K562 (cell line): ENCODE data around the gene ANO10. TPM values are rescaled to one million over a fixed set of nuclear protein-coding genes. Genes with fewer than 3 reads are reported as not detected.

Source experiments
- ATAC-seq: fragments of 200-7000 bp; cut with Tn5 transposase; 3 replicates; pipeline ENCODE4 v1.9.1; 2020; ENCODE audit warnings: moderate library complexity
- BruUV-seq: library from RNA; stranded (reverse); fragments of 400-500 nt; replicated peaks from 2 replicates; lab custom pipeline; 2021; lab: Mats Ljungman, UMichigan
- CTCF ChIA-PET: fragments of 300-600 bp; formaldehyde crosslinking; extraction: SDS; loops from one replicate; lab custom pipeline; 2021; ENCODE audit warnings: low intra/inter-chr PET ratio; lab: Yijun Ruan, JAX
- POLR2A ChIA-PET: fragments of 300-600, 350-650 bp; sonication (Branson Sonifier 250); formaldehyde crosslinking; extraction: SDS; loops from one replicate; lab custom pipeline; 2021; ENCODE audit warnings: antibody characterized with exemption, inconsistent platforms; lab: Yijun Ruan, JAX
- DNase-seq, 4 experiments: peaks; one replicate each; pipeline versions ENCODE4 v3.0.0 to v3.0.0-alpha.2; 2011 to 2018; ENCODE audit warnings: low spot score in 3 of 4, mixed read lengths in 3 of 4; ENCODE audit errors: extremely low read depth in 1 of 4
- FAIRE-seq: peaks from 2 replicates; lab custom pipeline; 2011; peaks lifted over from hg19 to GRCh38; lab: Jason Lieb, UNC
- H2AFZ ChIP-seq: 2 replicates; pipeline ENCODE4 v1.6.0; 2011; ENCODE audit warnings: low read depth, low read length, control low read depth, inconsistent platforms
- H3K27ac ChIP-seq: fragments of 200-600 bp; 3 replicates; pipeline ENCODE4 v1.8.0; 2011; ENCODE audit warnings: low read depth, mild to moderate bottlenecking, control low read depth, inconsistent platforms, low read length, moderate library complexity, mixed read lengths; ENCODE audit errors: extremely low read depth
- H3K27me3 ChIP-seq, 2 experiments: fragments of 300-600 bp in 1 of 2; 2 replicates in 1 of 2; 3 replicates in 1 of 2; pipeline versions ENCODE4 v1.6.0 to v1.8.0; 2011; ENCODE audit warnings: inconsistent platforms in 2 of 2, low read length in 2 of 2, mild to moderate bottlenecking in 1 of 2, mixed read lengths in 1 of 2, moderate library complexity in 1 of 2; ENCODE audit not compliant: control insufficient read depth in 2 of 2, insufficient read depth in 2 of 2
- H3K36me3 ChIP-seq: fragments of 300-600 bp; 3 replicates; pipeline ENCODE4 v1.8.0; 2011; ENCODE audit warnings: mild to moderate bottlenecking, low read length, inconsistent platforms; ENCODE audit not compliant: control insufficient read depth, insufficient read depth
- H3K4me1 ChIP-seq, 2 experiments: fragments of 200-600 bp in 1 of 2; replicated peaks in 1 of 2; 2 replicates in 1 of 2; 3 replicates in 1 of 2; pipeline versions ENCODE4 v1.5.1 to v1.8.0; 2011; ENCODE audit warnings: inconsistent platforms in 2 of 2, low read length in 2 of 2, mild to moderate bottlenecking in 1 of 2, mixed read lengths in 1 of 2, moderate library complexity in 1 of 2; ENCODE audit not compliant: control insufficient read depth in 2 of 2, insufficient read depth in 2 of 2
- H3K4me2 ChIP-seq: 2 replicates; pipeline ENCODE4 v1.6.1; 2011; ENCODE audit warnings: low read length, control low read depth, inconsistent platforms, mixed read lengths; ENCODE audit not compliant: insufficient read depth
- H3K4me3 ChIP-seq: fragments of 200-600 bp; sonication (generic), shearing (Covaris generic); 2 replicates; pipeline ENCODE4 v1.5.1; 2016; ENCODE audit warnings: control low read depth, inconsistent platforms
- H3K79me2 ChIP-seq: fragments of 200-600 bp; 3 replicates; pipeline ENCODE4 v1.8.0; 2011; ENCODE audit warnings: low read length, inconsistent platforms; ENCODE audit not compliant: control insufficient read depth, insufficient read depth
- H3K9ac ChIP-seq, 2 experiments: 2 replicates each; pipeline versions ENCODE4 v1.6.0 to v1.6.1; 2011; ENCODE audit warnings: low read depth in 2 of 2, low read length in 2 of 2, control low read depth in 1 of 2, inconsistent platforms in 1 of 2, mild to moderate bottlenecking in 1 of 2, mixed read lengths in 1 of 2; ENCODE audit not compliant: insufficient read depth in 1 of 2
- H3K9me1 ChIP-seq: one replicate; pipeline ENCODE4 v1.6.0; 2011; ENCODE audit warnings: inconsistent platforms, mild to moderate bottlenecking, low read length, moderate library complexity; ENCODE audit not compliant: control insufficient read depth, insufficient read depth
- H3K9me3 ChIP-seq: replicated peaks from 2 replicates; pipeline ENCODE4 v1.5.1; 2011; ENCODE audit warnings: low read depth, low read length, inconsistent platforms; ENCODE audit not compliant: control insufficient read depth, insufficient read depth
- H4K20me1 ChIP-seq: replicated peaks from 2 replicates; pipeline ENCODE4 v1.6.1; 2011; ENCODE audit warnings: low read length, inconsistent platforms, mixed read lengths; ENCODE audit not compliant: control insufficient read depth, insufficient read depth
- ARNT ChIP-seq, 2 experiments: fragments of 450-650 bp; IDR thresholded peaks; 2 replicates each; pipeline ENCODE4 v1.6.1; 2016; ENCODE audit warnings: mild to moderate bottlenecking in 1 of 2
- BCOR ChIP-seq: fragments of 450-650 bp; IDR thresholded peaks from 2 replicates; pipeline ENCODE4 v1.6.1; 2016
- PHF20 ChIP-seq: fragments of 450-650 bp; IDR thresholded peaks from 2 replicates; pipeline ENCODE4 v1.6.1; 2018; ENCODE audit not compliant: partially characterized antibody
- TAF7 ChIP-seq: fragments of 450-650 bp; IDR thresholded peaks from 2 replicates; pipeline ENCODE4 v1.6.1; 2016; ENCODE audit warnings: missing genetic modification characterization, missing compliant biosample characterization
- TRIM24 ChIP-seq, 2 experiments: fragments of 450-650 bp; IDR thresholded peaks; 2 replicates each; pipeline ENCODE4 v1.6.1; 2016
- TRIM28 ChIP-seq: fragments of 450-650 bp; IDR thresholded peaks from 2 replicates; pipeline ENCODE4 v1.6.1; 2017
- ZNF121 ChIP-seq: sonication (generic); formaldehyde crosslinking; conservative IDR thresholded peaks from 2 replicates; pipeline ENCODE4 v1.8.0; 2022; ENCODE audit warnings: missing genetic modification reagents
- ZNF707 ChIP-seq: fragments of 250-450 bp; sonication (Bioruptor Pico); conservative IDR thresholded peaks from 2 replicates; pipeline ENCODE4 v1.8.0; 2022; ENCODE audit warnings: inconsistent platforms, mild to moderate bottlenecking, moderate library complexity
- WGBS: fragments of 100-300 bp; shearing (Covaris generic); methylation state at CpG from one replicate; pipeline ENCODE4 v1.1.6; 2016; ENCODE audit warnings: low coverage, mixed read lengths; ENCODE audit not compliant: insufficient coverage; ENCODE audit errors: missing lambda C conversion rate; 5-methylcytosine and 5-hydroxymethylcytosine counted together
- in situ Hi-C: fragments of 300-500 bp; cut with MboI; formaldehyde crosslinking; loops from 4 replicates; pipeline ENCODE4 v1.15.0; 2018; ENCODE audit warnings: inconsistent platforms, mixed read lengths
- intact Hi-C: fragments of 100-400 bp; cut with micrococcal nuclease; formaldehyde crosslinking; loops from 2 replicates; pipeline ENCODE4 v1.14.2; 2022
- polyA plus RNA-seq, 8 experiments: library from polyadenylated mRNA; depleted of rRNA in 4 of 8; stranded (reverse) in 5 of 8; unstranded in 3 of 8; fragments of >200 nt; fragmentation: Nextera tagmentation in 2 of 8; fragmentation: Illumina TruSeq in 1 of 8; extraction: Ambion mirVana in 2 of 8; extraction: Trizol in 1 of 8; gene quantifications; 2 replicates each; pipeline versions ENCODE4 v1.2.1 to v1.2.3, GENCODE V29; 2011 to 2014; ENCODE audit warnings: inconsistent platforms in 1 of 8, missing spikeins in 1 of 8
- total RNA-seq, 7 experiments: library from RNA; depleted of rRNA in 6 of 7; stranded (reverse); fragments of >200 nt in 6 of 7; fragmentation: Illumina TruSeq in 2 of 7; extraction: Trizol in 2 of 7; gene quantifications; 2 replicates each; pipeline versions ENCODE4 v1.2.1 to v1.2.3, GENCODE V29; 2011 to 2021; ENCODE audit warnings: low replicate concordance in 1 of 7
- TF ChIP-seq, protein P1 (sequence below), 2 experiments: fragments of 450-650 bp in 1 of 2; sonication (generic) in 1 of 2; formaldehyde crosslinking in 1 of 2; IDR thresholded peaks in 1 of 2; conservative IDR thresholded peaks in 1 of 2; 2 replicates each; pipeline versions ENCODE4 v1.6.1 to v1.8.1; 2016 to 2023; ENCODE audit warnings: mild to moderate bottlenecking in 2 of 2, moderate library complexity in 2 of 2, inconsistent platforms in 1 of 2, missing genetic modification reagents in 1 of 2
- TF ChIP-seq, protein P2 (sequence below): fragments of 450-650 bp; IDR thresholded peaks from 2 replicates; pipeline ENCODE4 v1.6.1; 2017; ENCODE audit warnings: mild to moderate bottlenecking, moderate library complexity
- TF ChIP-seq, protein P3 (sequence below): sonication (generic); formaldehyde crosslinking; IDR thresholded peaks from 2 replicates; pipeline ENCODE4 v1.9.0; 2022; ENCODE audit warnings: mild to moderate bottlenecking, missing genetic modification reagents
- TF ChIP-seq, protein P4 (sequence below): IDR thresholded peaks from 2 replicates; pipeline ENCODE4 v1.6.1; 2011; ENCODE audit not compliant: insufficient read length; ENCODE audit errors: extremely low read depth

ANO10 gene
- total and polyA plus RNA-seq, 9 of the 15 experiments (the other 6 are each of a cell fraction or from before 2014, with no cell fraction given), result 6.4 to 46.0 (median 32.3) TPM

DNA sequence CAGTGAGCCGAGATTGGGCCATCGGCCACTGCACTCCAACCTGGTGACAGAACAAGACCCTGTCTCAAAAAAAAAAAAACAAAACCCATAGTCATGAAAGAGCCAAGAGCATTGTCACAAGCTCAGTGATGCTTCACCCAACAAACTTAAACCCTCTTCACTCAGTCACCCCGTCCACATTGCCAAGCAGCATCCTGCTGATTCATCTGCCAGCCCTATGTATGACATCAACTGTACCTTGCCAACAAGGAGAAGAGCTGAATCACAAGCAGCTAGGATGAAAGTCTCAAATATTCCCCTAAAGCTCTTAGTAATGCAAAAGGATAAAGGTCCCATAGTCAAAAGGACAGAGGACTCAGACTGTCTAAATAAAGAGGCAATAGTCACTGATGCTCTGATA lies 90.0 kb downstream of the ANO10 start:
- intact Hi-C loops (no loop called here), in situ Hi-C loops (loop anchor here (25.0 kb wide), 1 partner anchor 655 kb away; no protein-coding TSS in a partner anchor)
- no peaks in the 10 kb centered on the region for H3K4me1 ChIP-seq
- no peaks in the 10 kb centered on the region for H3K9me1 ChIP-seq
- no peaks in the 10 kb centered on the region for H3K36me3 ChIP-seq
- CTCF ChIA-PET, result no interaction called here
- no peaks in the 10 kb centered on the region for H3K9me3 ChIP-seq
- no peak for ATAC-seq
- FAIRE-seq, result no peak
- H2AFZ ChIP-seq, result no peak overlapping the region
- H4K20me1 ChIP-seq, result 0 out of 2 replicates have a peak, but pooled peaks cover 2% of the 10 kb centered on the region
- H3K9ac ChIP-seq, result no peak overlapping the region
- no peak overlapping the region for H3K27ac ChIP-seq
- WGBS, result 64% methylated on average over 2 of the region's 3 CpGs
- no peaks in the 10 kb centered on the region for H3K79me2 ChIP-seq
- no peak for DNase-seq
- no peak overlapping the region for H3K4me3 ChIP-seq
- POLR2A ChIA-PET, result interaction anchor here (1.3 to 3.0 kb wide), 3 partner anchors 9 to 12 kb away, joined by 3 to 14 read pairs (median 10); no protein-coding TSS in a partner anchor
- H3K4me2 ChIP-seq, result no peak overlapping the region
- H3K27me3 ChIP-seq, result no peaks in the 10 kb centered on the region
- TF ChIP-seq TAF7, result no peak
- TF ChIP-seq, protein P1, sequence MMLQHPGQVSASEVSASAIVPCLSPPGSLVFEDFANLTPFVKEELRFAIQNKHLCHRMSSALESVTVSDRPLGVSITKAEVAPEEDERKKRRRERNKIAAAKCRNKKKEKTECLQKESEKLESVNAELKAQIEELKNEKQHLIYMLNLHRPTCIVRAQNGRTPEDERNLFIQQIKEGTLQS (IDR thresholded peaks at IDR 0.05), result peak; percentile 32; the same call in 1 of the 2 replicates
- TF ChIP-seq, protein P1 (CRISPR knock-in tag; conservative IDR thresholded peaks at IDR 0.05), result no peak
- BruUV-seq, result no TSS peak

DNA sequence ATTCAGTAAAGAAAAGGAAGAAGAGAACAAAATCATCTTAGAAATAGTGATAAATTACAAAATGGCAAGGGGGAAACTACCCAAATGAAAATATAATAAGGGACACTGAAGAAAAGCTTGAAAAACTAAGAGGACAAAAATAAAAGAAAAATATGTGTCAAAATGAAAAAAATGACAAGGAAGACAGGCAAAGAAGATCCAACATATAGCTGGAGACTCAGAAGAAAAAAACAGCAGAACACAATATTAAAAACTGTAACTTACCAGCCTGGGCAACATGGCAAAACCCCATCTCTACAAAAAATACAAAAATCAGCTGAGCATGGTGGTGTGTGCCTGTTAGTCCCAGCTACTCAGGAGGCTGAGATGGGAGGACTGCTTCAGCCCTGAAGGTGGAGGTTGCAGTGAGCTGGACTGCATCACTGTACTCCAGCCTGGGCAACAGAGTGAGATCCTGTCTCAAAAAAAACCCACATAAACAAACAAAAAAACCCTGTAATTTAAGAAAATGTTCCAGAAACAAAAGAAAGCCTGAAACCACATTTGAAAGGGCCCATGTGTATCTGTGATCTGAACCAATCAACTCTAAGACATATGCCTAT lies 93.2 kb downstream of the ANO10 start:
- intact Hi-C loops, result no loop called here
- Histone ChIP-seq H3K9me1 (peaks cover 2% of the 10 kb centered on the region), H3K4me2 (no peak overlapping the region), H3K4me1 (peaks cover 3 to 9% of the 10 kb centered on the region in 2 experiments; a peak in 4 of 5 replicates), H3K27me3 (no peaks in the 10 kb centered on the region), H3K27ac (no peak overlapping the region), H3K36me3 (peaks cover under 1% of the 10 kb centered on the region; the same call in 1 of the 3 replicates), H4K20me1 (no peaks in the 10 kb centered on the region), H3K4me3 (no peak overlapping the region), H3K9ac (no peak overlapping the region), H3K79me2 (no peaks in the 10 kb centered on the region), H3K9me3 (no peaks in the 10 kb centered on the region), H2AFZ (no peak overlapping the region)
- FAIRE-seq (no peak), DNase-seq (no peak), ATAC-seq (no peak)
- no TSS peak for BruUV-seq
- TF ChIP-seq, protein P2, sequence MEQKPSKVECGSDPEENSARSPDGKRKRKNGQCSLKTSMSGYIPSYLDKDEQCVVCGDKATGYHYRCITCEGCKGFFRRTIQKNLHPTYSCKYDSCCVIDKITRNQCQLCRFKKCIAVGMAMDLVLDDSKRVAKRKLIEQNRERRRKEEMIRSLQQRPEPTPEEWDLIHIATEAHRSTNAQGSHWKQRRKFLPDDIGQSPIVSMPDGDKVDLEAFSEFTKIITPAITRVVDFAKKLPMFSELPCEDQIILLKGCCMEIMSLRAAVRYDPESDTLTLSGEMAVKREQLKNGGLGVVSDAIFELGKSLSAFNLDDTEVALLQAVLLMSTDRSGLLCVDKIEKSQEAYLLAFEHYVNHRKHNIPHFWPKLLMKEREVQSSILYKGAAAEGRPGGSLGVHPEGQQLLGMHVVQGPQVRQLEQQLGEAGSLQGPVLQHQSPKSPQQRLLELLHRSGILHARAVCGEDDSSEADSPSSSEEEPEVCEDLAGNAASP, result no peak
- TF ChIP-seq, protein P3, sequence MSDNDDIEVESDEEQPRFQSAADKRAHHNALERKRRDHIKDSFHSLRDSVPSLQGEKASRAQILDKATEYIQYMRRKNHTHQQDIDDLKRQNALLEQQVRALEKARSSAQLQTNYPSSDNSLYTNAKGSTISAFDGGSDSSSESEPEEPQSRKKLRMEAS, result no peak
- TF ChIP-seq BCOR (0 out of 2 replicates have a peak, but pooled peaks have one; percentile 15), TRIM24 (IDR thresholded peaks at IDR 0.05) (0 out of 4 replicates have a peak, but pooled peaks of 1 of the 2 experiments have one; percentile 23), ZNF121 (CRISPR knock-in tag) (peak; percentile 91), PHF20 (no peak), ZNF707 (CRISPR knock-in tag) (peak; percentile 47; the same call in 1 of the 2 replicates), TRIM28 (peak; percentile 24; the same call in 1 of the 2 replicates), ARNT (IDR thresholded peaks at IDR 0.05) (no peak)
- TF ChIP-seq, protein P4, sequence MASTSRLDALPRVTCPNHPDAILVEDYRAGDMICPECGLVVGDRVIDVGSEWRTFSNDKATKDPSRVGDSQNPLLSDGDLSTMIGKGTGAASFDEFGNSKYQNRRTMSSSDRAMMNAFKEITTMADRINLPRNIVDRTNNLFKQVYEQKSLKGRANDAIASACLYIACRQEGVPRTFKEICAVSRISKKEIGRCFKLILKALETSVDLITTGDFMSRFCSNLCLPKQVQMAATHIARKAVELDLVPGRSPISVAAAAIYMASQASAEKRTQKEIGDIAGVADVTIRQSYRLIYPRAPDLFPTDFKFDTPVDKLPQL, result no peak
- in situ Hi-C loops, result loop anchor here (25.0 kb wide), 1 partner anchor 659 kb away; no protein-coding TSS in a partner anchor
- ChIA-PET POLR2A (interaction anchor here (1.0 kb wide), 1 partner anchor 8 kb away, joined by 3 read pairs; no protein-coding TSS in a partner anchor), CTCF (no interaction called here)
